Left lobe of liver (tissue), 2 donors: ENCODE data around the gene CD300C. TPM values are rescaled to one million over a fixed set of nuclear protein-coding genes. Genes with fewer than 3 reads are reported as not detected.
"Not testable (repeated sequence)": the region's sequence is repeated elsewhere in the genome, so short reads cannot be mapped to it uniquely, and the experiment has no call there.

Experiments
- ATAC-seq: fragments of 200-7000 bp; cut with Tn5 transposase; one replicate; pipeline ENCODE4 v1.9.1; 2020; ENCODE audit warnings: mild to moderate bottlenecking, moderate library complexity
- DNase-seq: peaks from one replicate; pipeline ENCODE4 v3.0.0-alpha.2; 2020; ENCODE audit warnings: low spot score
- total RNA-seq: library from RNA; stranded (reverse); gene quantifications from one replicate; pipeline ENCODE4 v1.2.1, GENCODE V29; 2021
- donor health status: DM: no; HTN: no; CAD: no; lungs with moderate emphysema.
- donor health status: DM: no; HTN: yes; CAD: no.

CD300C gene
- total RNA-seq, 1 donor from 2014 or later = 0.50 TPM

GRCh38 chr17:74516561-74517328 lies 29.2 kb downstream of the CD300C start:
- no peak for DNase-seq

GRCh38 chr17:74515941-74516340 lies 30.0 kb downstream of the CD300C start:
- DNase-seq (no peak), ATAC-seq (no peak)

More at GRCh38 chr17:74516561-74517328, 29.2 kb downstream of the CD300C start:
- no peak for ATAC-seq

- ATAC-seq = no peak
- DNase-seq = no peak
These were observed 31.1 kb downstream of the CD300C start for GRCh38 chr17:74514632-74515334.

GRCh38 chr17:74513987-74514631 lies 31.8 kb downstream of the CD300C start:
- no peak for DNase-seq

GRCh38 chr17:74512624-74513091 lies 33.3 kb downstream of the CD300C start:
- ATAC-seq (peak; percentile 15), DNase-seq (no peak)

More at GRCh38 chr17:74513987-74514631, 31.8 kb downstream of the CD300C start:
- no peak for ATAC-seq

- DNase-seq (no peak), ATAC-seq (peak; percentile 32)
These were observed 33.9 kb downstream of the CD300C start for GRCh38 chr17:74512036-74512435.

GRCh38 chr17:74508156-74508555 lies 37.8 kb downstream of the CD300C start:
- ATAC-seq (no peak), DNase-seq (no peak)

- ATAC-seq = not testable (repeated sequence)
- peak; percentile 21 for DNase-seq
These were observed 42.0 kb downstream of the CD300C start for GRCh38 chr17:74503949-74504348.

- DNase-seq = no peak
- ATAC-seq = no peak
These were observed 43.1 kb downstream of the CD300C start for GRCh38 chr17:74502861-74503260.

- DNase-seq (peak; percentile 22), ATAC-seq (no peak)
These were observed 45.9 kb downstream of the CD300C start for GRCh38 chr17:74499992-74500391.

- no peak for ATAC-seq
- DNase-seq = peak; percentile 39
These were observed 48.4 kb downstream of the CD300C start for GRCh38 chr17:74497471-74497870.

- ATAC-seq (peak; percentile 100), DNase-seq (peak; percentile 73)
These were observed 52.5 kb downstream of the CD300C start for GRCh38 chr17:74493331-74493833.

GRCh38 chr17:74491626-74492025 lies 54.3 kb downstream of the CD300C start:
- no peak for ATAC-seq

More at GRCh38 chr17:74491626-74492025, 54.3 kb downstream of the CD300C start:
- DNase-seq = peak; percentile 35

Other genes starting within 250 kb of the CD300C start
- gene KIF19, start 219.9 kb downstream of the CD300C start, total RNA-seq = 0.58 TPM
- not detected for gene BTBD17, start 184.2 kb downstream of the CD300C start, total RNA-seq
- gene GPR142, start 178.6 kb downstream of the CD300C start, total RNA-seq = not detected
- 243 TPM for gene GPRC5C, start 114.0 kb downstream of the CD300C start, total RNA-seq
- gene CD300A, start 79.5 kb downstream of the CD300C start, total RNA-seq = 3.8 TPM
- gene CD300LB, start 14.6 kb downstream of the CD300C start, total RNA-seq = 0.08 TPM
- gene CD300H, start 21.4 kb upstream of the CD300C start, total RNA-seq = not detected
- not detected for gene CD300LD, start 46.2 kb upstream of the CD300C start, total RNA-seq
- 0.08 TPM for gene CD300E, start 77.6 kb upstream of the CD300C start, total RNA-seq
- gene CD300LF, start 166.8 kb upstream of the CD300C start, total RNA-seq = not detected
- gene RAB37, start 191.1 kb upstream of the CD300C start, total RNA-seq = 14.0 TPM
- gene NHERF1, start 202.5 kb upstream of the CD300C start, total RNA-seq = 156 TPM
- gene NAT9, start 230.2 kb upstream of the CD300C start, total RNA-seq = 21.5 TPM